HG03045 (cell line): ENCODE results near the gene MUC5B.

Experiments
- ATAC-seq: cut with Tn5 transposase; IDR thresholded peaks from one replicate; pipeline ENCODE4 v1.9.1; 2021; ENCODE audit warnings: mild to moderate bottlenecking, moderate library complexity; ENCODE audit not compliant: unreplicated experiment

Gene MUC5B

DNA sequence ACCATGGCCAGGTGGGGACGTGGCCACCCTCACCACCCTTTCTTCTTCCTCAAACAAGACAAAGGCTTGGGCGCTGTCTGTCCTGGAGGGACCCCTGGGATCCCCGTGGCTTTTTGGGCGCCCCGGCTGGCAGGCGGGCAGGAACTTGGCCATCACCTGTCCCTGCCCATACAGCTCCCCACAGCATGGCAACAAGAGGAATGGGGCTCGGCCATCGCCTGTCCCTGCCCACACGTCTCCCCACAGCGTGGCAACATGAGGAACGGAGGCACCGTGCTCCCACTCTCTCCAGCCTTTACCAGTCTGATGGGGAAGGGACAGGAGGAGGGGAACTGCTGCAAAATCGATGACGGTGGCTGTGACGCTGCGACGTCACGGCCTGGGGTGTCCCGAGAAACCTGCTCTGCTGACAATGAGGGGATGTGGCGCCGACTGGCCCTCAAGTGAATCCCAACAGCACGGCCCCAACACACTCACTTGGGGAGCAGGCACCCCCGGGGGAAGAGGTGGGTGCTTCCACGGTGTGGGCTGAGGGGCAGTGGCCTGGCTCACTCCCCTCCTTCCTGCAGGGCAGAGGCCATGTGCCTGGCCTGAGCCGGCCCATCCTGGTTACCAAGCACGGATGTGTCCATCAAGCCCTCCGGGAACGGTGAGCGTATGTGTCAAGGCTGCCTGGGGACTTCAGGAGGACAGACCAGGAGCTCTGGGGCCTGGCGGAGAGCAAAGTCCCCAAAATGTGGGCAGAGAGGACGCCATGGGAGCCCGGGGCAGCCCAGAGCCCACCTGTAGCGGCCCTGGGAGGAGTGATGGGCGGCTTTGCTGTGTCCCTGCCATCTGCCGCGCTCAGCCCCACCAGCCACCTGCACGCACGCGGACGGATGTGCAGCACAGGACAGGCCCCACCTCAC lies 56.2 kb downstream of the MUC5B start:
- ATAC-seq: no peak

DNA sequence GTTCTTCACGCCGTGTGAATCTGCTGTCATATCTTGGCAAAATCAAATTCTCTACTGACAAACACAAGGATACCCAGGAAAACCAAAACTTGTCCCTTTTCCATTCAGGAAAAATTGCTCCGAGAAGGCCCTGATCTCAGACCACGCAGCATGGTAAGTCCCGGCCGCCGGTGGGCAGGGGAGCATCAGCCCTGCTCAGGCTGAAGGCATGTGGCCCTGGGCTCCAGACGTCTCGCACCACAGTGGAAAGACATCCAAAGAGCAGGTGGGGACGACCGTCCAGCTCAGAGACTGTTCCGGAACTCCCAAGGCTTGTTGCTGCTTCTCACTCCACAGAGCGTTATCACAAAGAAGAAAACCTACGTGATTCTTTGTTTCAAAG lies 56.8 kb downstream of the MUC5B start:
- no peak for ATAC-seq

DNA sequence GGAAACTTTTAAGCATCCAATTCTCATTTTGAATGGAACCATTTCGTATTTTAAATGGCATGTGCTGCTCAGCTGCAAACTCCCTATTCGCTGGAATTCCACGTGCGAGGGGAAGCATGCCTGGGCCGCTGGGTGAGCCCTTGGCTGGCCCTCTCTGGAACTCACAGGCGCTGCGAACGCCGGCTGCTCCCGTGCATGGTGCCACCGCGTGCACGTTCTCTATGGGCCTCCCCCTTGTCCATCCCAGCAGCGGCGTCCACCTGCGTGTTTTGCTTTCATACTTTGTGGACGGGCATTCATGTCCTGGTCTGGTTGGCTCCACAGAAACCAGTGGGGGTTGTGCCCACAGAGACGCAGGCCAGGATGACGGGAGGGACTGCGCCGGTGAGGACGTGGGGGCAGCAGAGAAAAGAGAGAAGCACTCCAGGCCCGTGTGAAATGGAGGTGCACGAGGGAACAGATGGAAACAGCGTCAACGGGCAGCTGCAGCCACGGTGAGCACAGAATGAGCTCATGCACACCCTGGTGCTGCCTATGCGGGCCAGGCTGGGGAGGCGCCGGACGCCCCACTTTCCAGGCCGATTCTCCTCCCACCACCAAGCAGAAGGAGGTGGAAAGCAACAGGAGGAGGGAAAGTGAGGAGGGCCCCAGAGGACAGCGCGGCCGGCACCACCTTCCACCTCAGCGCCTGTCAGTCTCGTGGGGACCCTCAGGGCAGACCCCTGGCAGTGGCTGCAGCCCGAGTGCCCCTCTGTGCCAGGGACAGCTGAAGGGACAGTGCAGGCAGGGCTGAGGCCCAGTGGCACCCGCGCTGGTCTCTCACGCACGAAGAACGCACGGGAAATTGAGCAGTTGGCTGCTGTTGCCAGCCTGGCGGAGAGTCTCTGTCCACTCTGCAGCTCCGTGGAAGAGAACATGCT lies 57.5 kb downstream of the MUC5B start:
- ATAC-seq: no peak

DNA sequence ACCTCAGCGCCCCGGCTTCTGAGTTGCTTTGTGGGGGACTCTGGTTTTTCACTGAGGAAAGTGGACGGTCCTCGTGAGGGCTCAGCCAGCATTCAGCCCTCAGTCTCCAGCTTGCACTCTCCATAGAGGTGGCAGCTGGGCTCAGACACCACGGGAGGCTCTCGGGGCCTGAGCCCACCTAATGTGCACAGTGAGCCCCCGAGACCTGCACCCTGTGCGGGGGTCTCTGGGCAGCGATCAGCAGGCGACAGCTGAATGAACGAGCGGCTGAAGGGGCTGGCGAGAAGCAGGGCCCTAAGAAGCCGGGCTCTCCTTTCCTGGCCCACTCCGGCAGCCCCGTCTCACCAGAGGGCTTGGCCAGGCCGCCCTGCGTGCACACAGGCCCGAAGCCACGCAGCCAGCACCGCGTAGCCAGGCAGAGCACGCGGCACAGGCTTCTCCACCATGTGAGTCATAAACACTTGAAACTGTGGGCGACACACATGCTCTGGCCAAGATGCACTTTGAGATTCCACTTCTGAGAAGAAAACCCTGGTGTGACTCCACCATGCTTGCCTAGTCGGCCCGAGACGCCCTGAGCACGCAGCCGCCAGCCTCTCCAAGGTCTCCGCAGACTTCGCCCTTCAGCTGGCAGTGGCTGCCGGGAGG lies 58.6 kb downstream of the MUC5B start:
- ATAC-seq: no peak

DNA sequence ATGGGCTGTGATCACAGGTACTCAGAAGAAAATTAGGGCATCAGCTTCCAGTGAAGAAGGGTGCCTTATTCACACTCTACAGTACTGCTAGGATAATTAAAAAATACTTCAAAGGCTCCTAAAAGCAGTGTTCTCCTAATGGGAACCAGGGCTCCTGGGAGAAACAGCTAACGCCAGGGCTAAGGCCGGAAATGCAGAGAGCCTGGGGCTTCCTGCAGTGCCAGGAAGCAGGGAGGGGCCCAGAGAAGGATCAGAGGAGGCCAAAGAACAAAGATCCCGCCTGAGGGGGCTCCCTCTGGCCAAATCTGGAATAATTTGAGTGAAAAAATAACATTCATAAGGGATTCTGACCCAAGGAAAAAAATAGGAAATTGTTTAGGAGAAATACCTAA lies 59.1 kb downstream of the MUC5B start:
- ATAC-seq: no peak

DNA sequence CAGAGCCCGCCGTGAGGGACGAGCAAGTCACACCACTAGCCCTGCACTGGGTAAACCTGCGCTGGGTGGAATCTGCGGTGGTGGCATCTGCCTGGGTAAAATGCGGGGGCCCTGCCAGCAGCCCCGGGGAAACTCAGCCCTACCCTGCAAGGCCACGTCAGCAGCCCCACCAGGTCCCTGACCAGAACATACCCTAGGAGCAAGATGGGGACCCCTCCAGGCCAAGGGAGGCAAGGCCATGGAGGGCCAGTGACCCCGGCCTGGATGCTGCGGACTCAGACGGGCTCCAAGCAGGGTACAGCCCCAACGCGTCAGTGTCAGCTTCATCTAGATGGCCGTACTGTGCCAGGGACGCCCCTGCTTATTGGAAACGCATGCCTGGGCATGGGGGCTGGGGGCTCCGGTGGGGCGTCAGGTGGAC lies 60.2 kb downstream of the MUC5B start:
- no peak for ATAC-seq

DNA sequence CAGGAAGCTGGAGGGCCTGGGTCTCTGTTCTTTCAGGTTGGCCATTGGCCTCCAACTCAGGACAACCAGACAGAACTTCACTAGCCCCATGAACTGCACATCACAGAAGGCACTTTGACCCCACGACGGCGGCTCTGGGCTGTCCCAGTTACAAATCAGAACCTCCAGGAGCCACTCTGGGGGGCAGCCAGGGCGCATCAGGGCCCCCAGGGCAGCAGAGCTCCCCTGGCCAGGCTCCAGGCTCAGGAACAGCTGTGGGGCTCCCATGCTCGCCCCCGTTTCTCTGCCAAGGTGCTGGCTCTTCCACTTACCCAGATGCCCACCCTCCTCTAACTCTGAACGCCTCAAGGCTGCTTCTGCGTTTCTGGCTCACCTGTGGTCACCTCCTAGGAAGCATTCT lies 61.0 kb downstream of the MUC5B start:
- no peak for ATAC-seq

DNA sequence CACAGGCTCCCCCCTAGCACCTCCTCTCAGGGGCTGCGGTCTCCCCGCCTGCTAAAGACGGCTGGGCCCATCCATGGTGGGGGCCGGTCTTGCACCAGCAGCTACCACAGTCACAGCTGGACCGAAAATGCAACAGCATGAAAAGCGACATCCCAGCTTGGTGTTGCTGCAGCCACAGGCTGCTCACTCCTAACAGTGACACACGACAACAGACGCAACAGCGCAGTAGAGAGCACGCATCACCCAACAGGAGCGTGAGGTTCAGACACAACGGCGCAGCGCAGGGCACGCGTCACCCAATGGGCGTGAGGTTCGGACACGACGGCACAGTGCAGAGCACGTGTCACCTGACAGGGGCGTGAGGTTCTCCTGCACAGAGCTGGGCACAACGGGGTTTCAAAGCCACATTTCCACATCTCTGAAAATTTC lies 62.5 kb downstream of the MUC5B start:
- no peak for ATAC-seq

DNA sequence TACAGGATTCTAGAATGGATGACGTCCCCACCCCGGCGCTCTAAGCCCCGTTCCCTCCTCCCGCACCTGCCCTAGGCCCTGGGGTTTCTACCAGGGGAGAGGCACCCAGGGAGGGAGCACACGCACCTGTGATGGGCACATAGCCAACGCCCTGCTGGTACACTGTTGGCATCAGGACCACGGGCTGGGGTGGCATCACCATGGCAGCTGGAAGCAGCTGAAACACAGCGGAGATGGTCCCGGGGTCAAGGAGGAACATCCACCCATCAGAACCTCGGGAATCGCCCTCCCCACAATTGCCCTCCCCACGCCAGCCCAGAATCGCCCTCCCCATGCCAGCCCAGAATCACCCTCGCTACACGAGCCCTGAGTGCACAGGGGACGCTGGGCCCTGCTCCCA lies 63.0 kb downstream of the MUC5B start:
- no peak for ATAC-seq

DNA sequence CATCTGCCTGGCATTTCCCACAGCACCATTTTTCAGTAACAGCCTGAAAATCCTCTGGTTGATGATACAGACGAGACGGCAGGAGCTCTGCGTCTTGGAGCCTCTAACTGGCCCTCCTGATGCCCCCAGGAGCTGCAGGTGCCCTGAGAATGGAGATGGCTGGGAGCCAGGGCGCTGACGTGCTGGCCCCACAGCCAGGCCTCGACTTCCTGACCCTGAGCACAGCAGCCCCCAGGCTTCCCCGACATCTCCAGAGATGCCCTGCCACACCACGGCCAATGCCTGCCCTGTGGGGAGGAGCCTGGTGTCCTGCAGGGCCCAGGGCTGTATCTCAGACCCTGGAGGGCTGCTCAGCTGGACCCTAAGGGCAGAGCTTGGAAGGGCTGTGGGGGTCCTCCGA lies 65.1 kb downstream of the MUC5B start:
- ATAC-seq: no peak

DNA sequence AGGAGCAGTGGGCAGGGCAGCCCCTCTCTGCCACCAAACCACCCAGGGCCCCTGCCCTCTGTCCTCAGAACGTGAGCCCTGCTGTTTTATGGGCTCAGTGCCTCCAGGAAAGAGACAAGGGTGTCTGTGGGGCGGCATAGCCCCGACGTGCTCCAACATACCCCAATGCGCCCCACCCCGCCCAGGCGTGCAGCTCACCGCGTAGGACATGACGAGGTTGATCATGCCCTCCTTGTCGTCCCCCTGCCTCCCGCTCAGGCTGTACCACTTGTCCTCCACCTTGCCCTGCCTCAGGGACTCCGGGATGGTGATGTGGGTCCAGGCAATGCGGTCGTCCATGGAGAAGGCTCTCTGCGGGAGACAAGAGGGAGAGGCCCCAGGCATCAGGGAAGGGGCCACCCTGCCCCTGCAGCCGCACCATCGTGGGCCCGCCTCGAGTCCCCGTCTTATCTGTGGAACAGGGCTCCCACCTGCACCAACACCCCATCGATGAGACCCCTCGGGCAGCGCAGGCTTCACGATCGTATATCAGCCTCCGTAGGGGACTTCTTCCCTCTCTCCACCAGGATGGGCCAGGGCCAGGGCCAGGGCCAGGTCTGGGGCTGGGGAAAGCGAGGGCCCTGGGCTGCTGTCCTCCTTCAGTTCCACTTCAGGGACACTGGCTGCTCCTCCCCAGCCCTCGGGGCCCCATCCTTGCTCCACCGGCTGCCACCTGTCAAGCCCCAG lies 65.7 kb downstream of the MUC5B start:
- ATAC-seq: no peak

DNA sequence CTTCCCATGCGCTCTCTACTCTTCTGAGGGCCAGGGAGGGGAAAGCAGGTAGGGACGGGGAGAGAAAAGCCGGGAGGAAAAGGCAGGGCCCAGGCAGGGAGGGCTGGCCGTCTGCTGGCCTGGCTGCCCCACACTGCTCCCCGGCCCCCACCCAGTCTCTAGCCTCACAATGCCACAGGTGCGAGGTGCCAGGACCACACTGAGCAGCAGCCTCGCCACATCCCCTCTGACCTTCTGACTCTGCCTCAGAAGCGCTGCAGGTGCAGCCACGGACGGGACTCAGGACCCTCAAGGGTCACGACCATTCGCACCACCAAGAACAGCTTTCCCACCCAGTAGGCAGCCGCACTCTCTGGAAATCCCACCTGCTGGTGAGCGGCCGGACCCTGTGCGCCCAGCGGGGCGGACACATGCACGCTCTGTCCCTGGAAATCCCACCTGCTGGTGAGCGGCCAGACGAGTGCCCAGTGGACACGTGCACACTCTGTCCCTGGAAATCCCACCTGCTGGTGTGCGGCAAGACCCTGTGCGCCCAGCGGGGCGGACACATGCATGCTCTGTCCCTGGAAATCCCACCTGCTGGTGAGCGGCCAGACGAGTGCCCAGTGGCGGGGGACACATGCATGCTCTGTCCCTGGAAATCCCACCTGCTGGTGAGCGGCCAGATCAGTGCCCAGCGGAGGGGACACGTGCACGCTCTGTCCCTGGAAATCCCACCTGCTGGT lies 66.5 kb downstream of the MUC5B start:
- no peak for ATAC-seq

DNA sequence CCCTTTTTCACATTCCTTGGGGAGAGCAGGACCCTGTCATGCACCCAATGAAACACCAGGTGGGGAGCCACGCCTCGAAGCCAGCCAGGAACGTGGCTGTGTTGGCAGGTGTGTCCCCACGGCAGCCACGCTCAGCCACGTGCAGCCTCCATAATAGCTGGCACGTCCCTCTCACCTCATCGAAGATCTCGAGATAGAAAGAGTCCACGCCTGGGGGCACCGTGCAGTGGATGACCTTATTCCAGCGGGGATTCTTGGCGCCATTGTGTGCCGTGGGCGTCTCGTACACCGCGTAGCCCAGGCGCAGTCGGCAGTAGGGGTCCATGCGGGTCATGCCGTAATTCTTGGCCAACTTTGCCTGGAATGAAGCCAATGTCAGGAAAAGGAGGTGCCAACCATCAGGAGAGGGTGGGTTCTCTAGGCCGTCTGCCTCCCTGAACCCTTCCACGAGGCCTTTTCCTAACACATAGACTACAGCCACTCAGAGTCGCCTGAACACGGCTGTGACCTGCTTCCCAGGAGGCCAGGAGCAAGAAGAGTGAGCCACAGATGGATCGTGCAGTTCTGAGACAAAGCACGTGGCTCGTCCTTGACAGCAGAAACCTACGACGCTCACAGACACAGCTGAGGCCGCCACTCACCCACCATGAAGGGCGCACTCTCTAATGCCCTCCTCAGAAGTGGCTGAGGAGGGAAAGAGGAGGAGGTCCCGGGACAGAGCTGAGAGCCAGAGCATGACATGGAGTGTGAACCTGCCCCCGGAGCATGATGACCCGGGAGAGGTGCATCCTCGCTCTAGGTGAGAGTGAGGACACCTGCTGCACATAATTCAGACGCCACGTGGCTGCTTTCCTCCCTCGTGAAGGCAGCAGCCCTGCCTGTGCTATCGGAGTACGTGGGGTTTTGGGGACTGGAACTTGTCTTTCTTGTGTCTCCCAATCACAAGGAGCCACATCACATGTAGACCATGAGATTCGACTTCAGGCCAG lies 67.5 kb downstream of the MUC5B start:
- ATAC-seq: no peak

DNA sequence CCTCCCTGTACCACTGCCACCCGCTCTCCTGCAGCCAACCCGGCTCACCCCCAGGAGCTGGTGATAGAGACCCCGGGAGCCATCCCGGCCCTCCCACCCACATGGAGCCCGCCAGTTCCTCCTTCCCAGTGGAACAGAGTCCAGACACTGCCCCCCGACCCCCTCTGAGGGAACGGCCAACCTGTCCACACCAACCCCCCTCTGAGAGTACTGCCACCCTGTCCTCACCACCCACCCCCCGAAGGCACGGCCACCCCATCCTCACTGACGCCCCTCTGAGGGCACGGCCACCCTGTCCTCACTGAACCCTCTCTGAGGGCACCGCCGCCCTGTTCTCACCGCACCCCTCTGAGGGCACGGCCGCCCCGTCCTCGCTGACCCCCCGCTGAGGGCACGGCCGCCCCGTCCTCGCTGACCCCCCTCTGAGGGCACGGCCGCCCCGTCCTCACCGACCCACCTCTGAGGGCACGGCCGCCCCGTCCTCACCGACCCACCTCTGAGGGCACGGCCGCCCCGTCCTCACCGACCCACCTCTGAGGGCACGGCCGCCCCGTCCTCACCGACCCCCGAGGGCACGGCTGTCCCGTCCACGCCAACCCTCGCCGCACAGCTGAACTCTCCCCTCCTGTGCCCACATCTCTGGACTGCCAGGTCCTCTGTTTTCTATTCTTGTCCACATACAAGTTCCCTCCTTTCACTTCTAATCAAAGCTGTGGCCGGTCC lies 68.6 kb downstream of the MUC5B start:
- ATAC-seq: no peak

DNA sequence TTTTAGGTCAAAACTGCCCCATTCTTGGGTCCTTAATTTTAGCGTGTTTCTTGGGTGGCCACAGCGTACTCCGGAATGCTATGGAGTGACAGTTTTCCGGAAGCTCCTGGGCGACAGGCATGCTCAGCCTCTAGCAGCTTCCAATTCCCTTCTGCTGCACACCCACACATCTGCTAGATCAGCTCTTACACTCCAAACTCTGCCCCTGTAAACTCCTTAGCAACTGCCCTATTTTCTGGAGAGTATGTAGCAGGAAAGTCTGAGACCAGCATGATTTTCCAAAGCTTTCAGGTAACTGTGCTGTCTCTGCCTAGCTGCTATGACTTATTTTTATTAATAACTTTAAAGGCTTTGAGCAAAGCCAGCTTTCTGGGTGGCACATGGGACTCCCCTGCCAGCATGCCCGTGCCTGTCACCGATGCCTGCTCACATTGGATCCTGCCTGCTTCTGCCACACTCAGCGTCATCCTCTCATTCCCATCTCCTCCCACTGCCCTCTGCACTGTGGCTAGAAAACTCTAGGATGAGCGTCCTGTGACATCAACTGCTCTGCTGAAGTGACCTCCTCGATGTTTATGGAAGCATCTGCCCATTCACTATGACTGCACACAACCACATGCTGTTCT lies 69.3 kb downstream of the MUC5B start:
- no peak for ATAC-seq

DNA sequence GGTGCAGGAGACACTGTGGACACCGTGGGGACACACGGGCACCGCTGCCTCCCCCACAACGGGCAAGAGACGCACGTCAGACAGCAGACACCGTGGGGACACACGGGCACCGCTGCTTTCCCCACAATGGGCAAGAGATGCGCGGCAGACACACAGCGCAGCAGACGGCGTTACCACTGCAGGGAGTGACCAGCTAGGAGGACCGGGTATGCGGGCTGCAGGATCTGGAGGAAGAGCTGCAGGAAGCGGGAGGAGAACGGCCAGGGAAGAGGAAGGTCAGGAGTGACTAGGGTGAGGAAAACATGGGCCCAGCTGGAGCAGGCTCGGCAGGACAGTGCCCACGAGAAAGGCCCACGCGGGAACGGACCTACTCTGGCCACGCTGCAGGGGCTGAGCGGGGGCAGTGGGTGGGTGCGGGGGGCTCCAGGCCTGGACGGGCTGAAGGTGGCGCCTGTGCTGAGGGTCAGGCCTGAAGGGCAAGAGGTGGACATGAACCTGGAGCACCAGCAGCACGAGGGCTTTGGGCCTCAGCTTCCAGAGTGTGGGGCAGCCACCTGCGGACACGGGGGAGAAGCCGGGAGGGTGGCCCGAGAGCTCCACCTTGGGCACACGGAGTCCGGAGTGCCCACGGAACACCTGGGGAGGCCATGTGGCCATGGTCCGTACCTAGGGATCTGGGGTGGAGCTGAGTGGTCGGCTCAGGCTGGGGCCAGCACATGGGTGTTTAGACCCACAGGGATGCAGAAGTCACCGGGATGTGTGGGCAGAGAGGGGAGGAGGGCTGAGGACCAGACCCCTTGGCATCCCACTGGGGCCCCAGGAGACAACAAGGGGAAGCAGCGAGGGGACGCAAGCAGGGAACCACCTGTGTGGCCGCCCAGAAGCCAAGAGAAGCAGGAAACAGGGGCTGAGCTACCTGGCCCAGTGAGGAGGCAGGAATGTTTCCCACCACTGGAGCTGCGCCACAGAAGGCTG lies 70.1 kb downstream of the MUC5B start:
- no peak for ATAC-seq

DNA sequence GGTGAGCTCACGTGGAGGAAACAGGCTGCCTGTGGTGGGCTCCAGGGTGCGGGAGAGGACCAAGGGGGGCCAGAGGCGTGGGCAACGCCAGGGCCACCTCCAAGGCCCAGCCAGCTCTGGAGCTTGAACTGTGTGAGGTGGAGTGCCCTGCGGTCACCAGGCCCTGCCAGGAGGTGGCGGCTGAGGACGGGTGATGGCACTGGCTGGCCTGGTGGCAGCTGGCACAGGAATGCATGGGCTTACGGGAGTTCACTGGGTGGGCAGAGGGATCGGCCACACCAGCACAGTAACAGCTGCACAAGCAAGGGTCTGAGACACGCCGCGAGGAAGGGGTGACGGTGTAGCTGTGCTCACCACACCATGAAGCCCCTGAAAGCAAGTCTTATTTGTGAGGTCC lies 70.8 kb downstream of the MUC5B start:
- no peak for ATAC-seq
